Esophagus mucosa (tissue), 1 donor: Measurements from ENCODE around the gene PEX6. TPM values are rescaled to one million over a fixed set of nuclear protein-coding genes. Genes with fewer than 3 reads are reported as not detected.

Experiments
- ATAC-seq: fragments of 200-7000 bp; cut with Tn5 transposase; one replicate; pipeline ENCODE4 v1.9.1; 2020
- total RNA-seq: library from RNA; stranded (reverse); gene quantifications from one replicate; pipeline ENCODE4 v1.2.4, GENCODE V29; 2023
- donor health status: DM: yes; HTN: yes; CAD: no.

The PEX6 gene
- total RNA-seq, 1 donor from 2014 or later = 19.4 TPM

- peak; percentile 37 for ATAC-seq
Measured at GRCh38 chr6:42929821-42930360, 49.1 kb downstream of the PEX6 start.

- ATAC-seq = peak; percentile 94
Measured at GRCh38 chr6:42928986-42929820, 49.8 kb downstream of the PEX6 start, which contains the start of gene CNPY3. Gene CNPY3 (plus strand): TSS chr6:42929480. CDS start chr6:42929571, 91 bp downstream.

GRCh38 chr6:42925248-42925857, 53.6 kb downstream of the PEX6 start:
- no peak for ATAC-seq

GRCh38 chr6:42923666-42924065, 55.3 kb downstream of the PEX6 start:
- no peak for ATAC-seq

GRCh38 chr6:42921801-42922200, 57.2 kb downstream of the PEX6 start:
- no peak for ATAC-seq

GRCh38 chr6:42916288-42916687, 62.7 kb downstream of the PEX6 start:
- peak; percentile 44 for ATAC-seq

GRCh38 chr6:42915732-42916131, 63.2 kb downstream of the PEX6 start, which contains the start of gene PTCRA:
Gene PTCRA (plus strand): TSS chr6:42916053. CDS start chr6:42916070, 17 bp downstream.
- ATAC-seq = peak; percentile 22

GRCh38 chr6:42914546-42914945, 64.4 kb downstream of the PEX6 start:
- no peak for ATAC-seq

Other genes starting within 250 kb of the PEX6 start
- 15.0 TPM for gene TBCC, start 233.1 kb downstream of the PEX6 start, total RNA-seq
- 6.1 TPM for gene BICRAL, start 197.1 kb downstream of the PEX6 start, total RNA-seq
- gene RPL7L1, start 99.6 kb downstream of the PEX6 start, total RNA-seq = 62.7 TPM
- not detected for gene PTCRA, start 63.1 kb downstream of the PEX6 start, total RNA-seq
- 13.6 TPM for gene CNPY3, start 49.7 kb downstream of the PEX6 start, total RNA-seq
- not detected for gene GNMT, start 18.4 kb downstream of the PEX6 start, total RNA-seq
- gene PPP2R5D, start 5.4 kb upstream of the PEX6 start, total RNA-seq = 21.2 TPM
- 46.1 TPM for gene MEA1, start 34.8 kb upstream of the PEX6 start, total RNA-seq
- gene KLHDC3, start 35.1 kb upstream of the PEX6 start, total RNA-seq = 32.6 TPM
- gene RRP36, start 42.4 kb upstream of the PEX6 start, total RNA-seq = 48.3 TPM
- gene CUL7, start 74.7 kb upstream of the PEX6 start, total RNA-seq = 10.3 TPM
- gene MRPL2, start 80.3 kb upstream of the PEX6 start, total RNA-seq = 45.0 TPM
- gene KLC4, start 80.5 kb upstream of the PEX6 start, total RNA-seq = 7.5 TPM
- 37.3 TPM for gene PTK7, start 97.1 kb upstream of the PEX6 start, total RNA-seq
- 19.3 TPM for gene SRF, start 192.1 kb upstream of the PEX6 start, total RNA-seq
- 23.6 TPM for gene CUL9, start 203.0 kb upstream of the PEX6 start, total RNA-seq